Transverse colon (tissue), 3 donors: Measurements from ENCODE around the gene IFIT5.

Experiments
- CTCF ChIP-seq, 5 experiments: fragments of 200-600 bp in 3 of 5; fragments of 450-650 bp in 2 of 5; sonication (generic) in 3 of 5; IDR thresholded peaks; 1 replicate in 2 of 5; 2 replicates in 3 of 5; pipeline ENCODE4 v1.5.1; 2016 to 2017; ENCODE audit warnings: antibody characterized with exemption in 5 of 5, inconsistent platforms in 3 of 5, mild to moderate bottlenecking in 2 of 5, moderate library complexity in 1 of 5
- POLR2A ChIP-seq: fragments of 450-650 bp; IDR thresholded peaks from one replicate; pipeline ENCODE4 v1.6.1; 2016; ENCODE audit warnings: antibody characterized with exemption, mild to moderate bottlenecking, moderate library complexity

GRCh38 chr10:89391907-89392756 is 22.2 kb upstream of the IFIT5 start, which contains the start of gene IFIT1:
- TF ChIP-seq POLR2A: no peak
- TF ChIP-seq CTCF (IDR thresholded peaks at IDR 0.05): no peak
